Measurements from ENCODE around the gene IGF1R.

IGF1R gene

DNA sequence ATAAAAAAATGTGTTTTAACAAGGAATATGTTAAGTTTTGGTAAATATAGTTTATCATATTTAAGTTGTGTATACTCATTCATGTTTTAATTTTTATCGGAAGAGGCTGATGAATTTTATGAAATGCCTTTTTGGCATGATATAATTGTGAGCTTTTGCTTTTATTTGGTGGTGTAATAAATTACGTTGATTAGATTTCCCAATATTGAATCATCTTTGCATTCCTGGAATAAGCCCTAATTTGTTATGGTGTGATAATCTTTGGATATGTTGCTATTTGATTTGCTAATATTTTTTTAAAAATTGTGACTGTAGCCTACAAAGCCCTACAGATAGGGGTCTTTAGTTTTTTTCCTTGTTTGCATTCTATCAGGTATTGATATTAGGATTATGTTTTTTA, 107.4 kb downstream of the IGF1R start:
- H3K27ac ChIP-seq (ENCODE audit: low read length), result no peak overlapping the region
- H3K79me2 ChIP-seq (ENCODE audit: low read length), result peaks cover 4% of the 10 kb centered on the region; the same call in 1 of the 2 replicates
- H3K4me1 ChIP-seq (ENCODE audit: low read length), result no peaks in the 10 kb centered on the region
- H3K27me3 ChIP-seq (ENCODE audit: low read depth, low read length), result peaks cover 5% of the 10 kb centered on the region; the same call in 1 of the 2 replicates
- no peak overlapping the region for H3K4me3 ChIP-seq (ENCODE audit: low read length)
- TF ChIP-seq CTCF (IDR thresholded peaks at IDR 0.05; ENCODE audit: low read depth, low read length), result no peak
- no peak for TF ChIP-seq EZH2phosphoT487 (IDR thresholded peaks at IDR 0.05; ENCODE audit: low read depth)
- H3K4me2 ChIP-seq (ENCODE audit: low read length), result no peak overlapping the region
- no peak overlapping the region for H3K9ac ChIP-seq (ENCODE audit: low read length)
- H3K36me3 ChIP-seq (replicated peaks; ENCODE audit: low read depth, low read length), result no peaks in the 10 kb centered on the region
- no peaks in the 10 kb centered on the region for H3K9me3 ChIP-seq (ENCODE audit: insufficient read depth, low read length)
- H2AFZ ChIP-seq (ENCODE audit: low read depth, low read length), result no peak overlapping the region
- H4K20me1 ChIP-seq (ENCODE audit: insufficient read depth, low read length), result peaks cover 5% of the 10 kb centered on the region

GRCh38 chr15:98758224-98758623, 109.9 kb downstream of the IGF1R start:
- Histone ChIP-seq H3K36me3 (replicated peaks; ENCODE audit: low read depth, low read length) (no peaks in the 10 kb centered on the region), H3K9me3 (ENCODE audit: insufficient read depth, low read length) (no peaks in the 10 kb centered on the region), H3K79me2 (ENCODE audit: low read length) (peaks cover 9% of the 10 kb centered on the region; the same call in 1 of the 2 replicates), H3K4me2 (ENCODE audit: low read length) (no peak overlapping the region), H3K27ac (ENCODE audit: low read length) (no peak overlapping the region), H3K9ac (ENCODE audit: low read length) (no peak overlapping the region), H3K4me3 (ENCODE audit: low read length) (no peak overlapping the region), H2AFZ (ENCODE audit: low read depth, low read length) (no peak overlapping the region), H3K4me1 (ENCODE audit: low read length) (no peaks in the 10 kb centered on the region), H3K27me3 (ENCODE audit: low read depth, low read length) (peaks cover 5% of the 10 kb centered on the region; the same call in 1 of the 2 replicates), H4K20me1 (ENCODE audit: insufficient read depth, low read length) (peaks cover 16% of the 10 kb centered on the region)
- TF ChIP-seq EZH2phosphoT487 (IDR thresholded peaks at IDR 0.05; ENCODE audit: low read depth) (no peak), CTCF (IDR thresholded peaks at IDR 0.05; ENCODE audit: low read depth, low read length) (no peak)

DNA sequence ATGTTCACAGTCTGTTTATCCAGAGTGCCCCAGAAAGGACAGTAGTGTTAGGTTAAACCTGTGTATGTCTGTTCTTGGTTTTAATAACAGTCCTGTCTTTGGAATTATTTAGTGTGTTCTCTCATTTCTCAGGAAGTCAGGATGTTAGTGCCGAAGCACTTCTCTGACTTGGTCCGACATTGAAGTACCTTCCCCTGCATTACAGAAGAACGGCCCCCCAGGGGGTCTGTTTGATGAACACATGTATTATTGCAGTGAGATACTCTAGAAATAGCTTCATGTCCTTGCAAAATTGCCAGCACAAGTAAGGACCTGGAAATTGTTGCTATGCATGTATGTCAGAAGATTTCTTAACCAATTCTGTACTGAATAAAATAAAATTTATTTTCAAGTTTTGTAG, 110.9 kb downstream of the IGF1R start:
- Histone ChIP-seq H3K4me1 (ENCODE audit: low read length) (no peaks in the 10 kb centered on the region), H3K27ac (ENCODE audit: low read length) (no peak overlapping the region), H4K20me1 (ENCODE audit: insufficient read depth, low read length) (peaks cover 16% of the 10 kb centered on the region), H3K9ac (ENCODE audit: low read length) (no peak overlapping the region), H3K4me2 (ENCODE audit: low read length) (no peak overlapping the region), H2AFZ (ENCODE audit: low read depth, low read length) (no peak overlapping the region), H3K27me3 (ENCODE audit: low read depth, low read length) (peaks cover 2% of the 10 kb centered on the region; the same call in 1 of the 2 replicates), H3K9me3 (ENCODE audit: insufficient read depth, low read length) (no peaks in the 10 kb centered on the region), H3K79me2 (ENCODE audit: low read length) (peaks cover 8% of the 10 kb centered on the region; the same call in 1 of the 2 replicates), H3K4me3 (ENCODE audit: low read length) (no peak overlapping the region), H3K36me3 (replicated peaks; ENCODE audit: low read depth, low read length) (no peaks in the 10 kb centered on the region)
- TF ChIP-seq EZH2phosphoT487 (IDR thresholded peaks at IDR 0.05; ENCODE audit: low read depth) (no peak), CTCF (IDR thresholded peaks at IDR 0.05; ENCODE audit: low read depth, low read length) (no peak)

DNA sequence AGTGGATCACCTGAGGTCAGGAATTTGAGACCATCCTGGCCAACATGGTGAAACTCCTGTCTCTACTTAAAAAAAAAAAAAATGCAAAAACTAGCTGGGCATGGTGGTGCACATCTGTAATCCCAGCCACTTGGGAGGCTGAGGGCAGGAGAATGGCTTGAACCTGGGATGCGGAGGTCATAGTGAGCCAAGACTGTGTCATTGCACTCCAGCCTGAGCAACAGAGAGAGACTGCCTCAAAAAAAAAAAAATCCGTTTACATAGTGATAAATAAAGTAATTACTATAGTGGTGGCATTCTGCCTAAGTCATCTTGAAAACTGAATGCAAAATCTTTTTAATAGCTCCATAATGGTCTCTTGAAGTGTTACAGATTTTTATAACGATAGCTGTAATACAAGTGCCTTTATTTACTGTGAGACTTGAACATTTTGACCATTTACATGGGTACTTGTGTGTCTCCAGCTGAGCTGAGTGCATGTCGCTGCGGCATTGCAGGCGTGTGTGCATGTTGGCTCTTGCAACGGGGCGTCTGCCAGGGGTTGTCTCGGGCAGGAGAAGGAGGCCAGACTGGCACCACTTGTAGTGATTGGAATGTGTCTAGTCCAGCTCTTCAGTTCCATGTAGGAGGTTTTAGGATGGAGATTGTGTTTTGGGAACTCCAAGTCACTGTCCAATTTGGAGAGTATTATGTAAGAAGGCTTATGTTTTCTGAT, 111.9 kb downstream of the IGF1R start:
- TF ChIP-seq CTCF (IDR thresholded peaks at IDR 0.05; ENCODE audit: low read depth, low read length) (no peak), EZH2phosphoT487 (IDR thresholded peaks at IDR 0.05; ENCODE audit: low read depth) (no peak)
- Histone ChIP-seq H3K27ac (ENCODE audit: low read length) (no peak overlapping the region), H3K4me2 (ENCODE audit: low read length) (no peak overlapping the region), H3K79me2 (ENCODE audit: low read length) (peaks cover 10% of the 10 kb centered on the region; the same call in 1 of the 2 replicates), H3K36me3 (replicated peaks; ENCODE audit: low read depth, low read length) (no peaks in the 10 kb centered on the region), H3K4me3 (ENCODE audit: low read length) (no peak overlapping the region), H3K9me3 (ENCODE audit: insufficient read depth, low read length) (no peaks in the 10 kb centered on the region), H2AFZ (ENCODE audit: low read depth, low read length) (no peak overlapping the region), H3K4me1 (ENCODE audit: low read length) (no peaks in the 10 kb centered on the region), H4K20me1 (ENCODE audit: insufficient read depth, low read length) (peaks cover 19% of the 10 kb centered on the region), H3K27me3 (ENCODE audit: low read depth, low read length) (no peaks in the 10 kb centered on the region), H3K9ac (ENCODE audit: low read length) (no peak overlapping the region)
